GM19043 (cell line): ENCODE data around the gene CDC14C.

Experiments
- ATAC-seq: cut with Tn5 transposase; IDR thresholded peaks from one replicate; pipeline ENCODE4 v1.9.1; 2021; ENCODE audit warnings: low read depth; ENCODE audit not compliant: unreplicated experiment

CDC14C gene

GRCh38 chr7:48964074-48964473, 39.7 kb downstream of the CDC14C start:
- no peak for ATAC-seq

- ATAC-seq = no peak
Measured at GRCh38 chr7:48971173-48971572, 46.8 kb downstream of the CDC14C start.

GRCh38 chr7:48976253-48976652, 51.9 kb downstream of the CDC14C start:
- no peak for ATAC-seq

GRCh38 chr7:48976850-48977249, 52.5 kb downstream of the CDC14C start:
- no peak for ATAC-seq
